IMR-90 (cell line): ENCODE measurements around the gene VSIG10L2. TPM values are rescaled to one million over a fixed set of nuclear protein-coding genes. Genes with fewer than 3 reads are reported as not detected.

Experiments
- ATAC-seq: fragments of 200-7000 bp; cut with Tn5 transposase; 2 replicates; pipeline ENCODE4 v1.9.1; 2020; ENCODE audit warnings: low read depth, mild to moderate bottlenecking, moderate library complexity
- BruUV-seq: library from RNA; stranded (reverse); fragments of 400-500 nt; replicated peaks from 2 replicates; lab custom pipeline; 2021; lab: Mats Ljungman, UMichigan
- CTCF ChIA-PET: fragments of 300-600 bp; formaldehyde crosslinking; extraction: SDS; loops from one replicate; lab custom pipeline; 2021; ENCODE audit warnings: antibody characterized with exemption; lab: Yijun Ruan, JAX
- POLR2A ChIA-PET: fragments of 300-600 bp; sonication (Branson Sonifier 250); formaldehyde crosslinking; loops from one replicate; lab custom pipeline; 2022; ENCODE audit warnings: antibody characterized with exemption; ENCODE audit not compliant: unreplicated experiment; lab: Charles Lee
- DNase-seq: peaks from one replicate; pipeline ENCODE4 v3.0.0; 2013
- H2AFZ ChIP-seq: replicated peaks from 2 replicates; pipeline ENCODE3; 2013; ENCODE audit warnings: low read length, mild to moderate bottlenecking; ENCODE audit not compliant: poor library complexity
- H2AK5ac ChIP-seq: 2 replicates; pipeline ENCODE4 v1.6.1; 2013; ENCODE audit warnings: low read depth, low read length, inconsistent platforms
- H2AK9ac ChIP-seq: replicated peaks from 2 replicates; pipeline ENCODE3; 2013; ENCODE audit warnings: mild to moderate bottlenecking, low read depth, low read length, moderate library complexity; ENCODE audit not compliant: poor library complexity
- H2BK120ac ChIP-seq: 2 replicates; pipeline ENCODE4 v1.6.1; 2013; ENCODE audit warnings: low read depth, low read length, inconsistent platforms
- H2BK15ac ChIP-seq: 3 replicates; pipeline ENCODE4 v1.6.1; 2013; ENCODE audit warnings: low read depth, low read length, inconsistent platforms
- H2BK20ac ChIP-seq: 2 replicates; pipeline ENCODE4 v1.6.1; 2013; ENCODE audit warnings: low read depth, mild to moderate bottlenecking, inconsistent platforms, low read length, moderate library complexity
- H2BK5ac ChIP-seq: 2 replicates; pipeline ENCODE4 v1.6.1; 2013; ENCODE audit warnings: mild to moderate bottlenecking, low read depth, low read length, inconsistent platforms; ENCODE audit not compliant: poor library complexity, severe bottlenecking
- H3K14ac ChIP-seq: replicated peaks from 2 replicates; pipeline ENCODE4 v1.6.1; 2013; ENCODE audit warnings: low read depth, low read length, inconsistent platforms
- H3K18ac ChIP-seq: 2 replicates; pipeline ENCODE4 v1.6.1; 2013; ENCODE audit warnings: low read depth, low read length, control low read depth
- H3K23ac ChIP-seq: 2 replicates; pipeline ENCODE4 v1.6.1; 2013; ENCODE audit warnings: low read depth, low read length, inconsistent platforms
- H3K27ac ChIP-seq: 2 replicates; pipeline ENCODE4 v1.5.1; 2013; ENCODE audit warnings: mild to moderate bottlenecking, control low read depth, low read length; ENCODE audit not compliant: insufficient read depth
- H3K27me3 ChIP-seq: 2 replicates; pipeline ENCODE4 v1.6.1; 2013; ENCODE audit warnings: low read length; ENCODE audit not compliant: control insufficient read depth, insufficient read depth
- H3K36me3 ChIP-seq: 2 replicates; pipeline ENCODE4 v1.6.1; 2013; ENCODE audit warnings: low read length, mixed read lengths; ENCODE audit not compliant: control insufficient read depth, insufficient read depth
- H3K4ac ChIP-seq: 2 replicates; pipeline ENCODE4 v1.6.1; 2013; ENCODE audit warnings: low read depth, low read length, inconsistent platforms
- H3K4me1 ChIP-seq: 2 replicates; pipeline ENCODE4 v1.6.1; 2013; ENCODE audit warnings: low read length, mixed read lengths; ENCODE audit not compliant: control insufficient read depth, insufficient read depth
- H3K4me2 ChIP-seq: 2 replicates; pipeline ENCODE4 v1.6.1; 2013; ENCODE audit warnings: low read depth, mild to moderate bottlenecking, control low read depth, low read length, moderate library complexity
- H3K4me3 ChIP-seq: 2 replicates; pipeline ENCODE4 v1.5.1; 2013; ENCODE audit warnings: low read depth, mild to moderate bottlenecking, control low read depth, low read length, moderate library complexity; ENCODE audit not compliant: insufficient read depth
- H3K56ac ChIP-seq: 2 replicates; pipeline ENCODE4 v1.6.1; 2013; ENCODE audit warnings: low read length, inconsistent platforms; ENCODE audit not compliant: insufficient read depth; ENCODE audit errors: extremely low read depth
- H3K79me1 ChIP-seq, 2 experiments: 2 replicates each; pipeline ENCODE4 v1.6.1; 2013; ENCODE audit warnings: low read length in 2 of 2, inconsistent platforms in 1 of 2, low read depth in 1 of 2
- H3K9ac ChIP-seq: 2 replicates; pipeline ENCODE4 v1.6.1; 2013; ENCODE audit warnings: low read depth, low read length, control low read depth
- H3K9me1 ChIP-seq: 2 replicates; pipeline ENCODE4 v1.6.1; 2013; ENCODE audit warnings: low read length, inconsistent platforms; ENCODE audit not compliant: insufficient read depth
- H3K9me3 ChIP-seq: 2 replicates; pipeline ENCODE4 v1.6.1; 2013; ENCODE audit warnings: low read length; ENCODE audit not compliant: control insufficient read depth, insufficient read depth
- H4K20me1 ChIP-seq: 2 replicates; pipeline ENCODE4 v1.6.1; 2013; ENCODE audit warnings: low read length, inconsistent platforms; ENCODE audit not compliant: insufficient read depth
- H4K5ac ChIP-seq: 2 replicates; pipeline ENCODE4 v1.6.1; 2013; ENCODE audit warnings: mild to moderate bottlenecking, low read depth, low read length, control low read depth
- H4K8ac ChIP-seq, 2 experiments: 2 replicates each; pipeline ENCODE4 v1.6.1; 2013; ENCODE audit warnings: low read depth in 2 of 2, low read length in 2 of 2, control low read depth in 1 of 2, inconsistent platforms in 1 of 2
- H4K91ac ChIP-seq: 2 replicates; pipeline ENCODE4 v1.6.1; 2013; ENCODE audit warnings: low read depth, low read length, inconsistent platforms; ENCODE audit not compliant: insufficient read depth
- CEBPB ChIP-seq: IDR thresholded peaks from 2 replicates; pipeline ENCODE4 v1.6.1; 2012; ENCODE audit warnings: low read depth, low read length, improper control_type of control experiment
- FOS ChIP-seq: fragments of 150-350 bp; IDR thresholded peaks from 2 replicates; pipeline ENCODE4 v1.6.1; 2016; ENCODE audit warnings: low read depth, low read length
- MAFK ChIP-seq: IDR thresholded peaks from 2 replicates; pipeline ENCODE4 v1.6.1; 2012; ENCODE audit warnings: low read depth, low read length, improper control_type of control experiment
- MAZ ChIP-seq: IDR thresholded peaks from 2 replicates; pipeline ENCODE4 v1.6.1; 2012; ENCODE audit warnings: low read depth, mild to moderate bottlenecking, low read length, improper control_type of control experiment, moderate library complexity, borderline replicate concordance
- RFX5 ChIP-seq: IDR thresholded peaks from 2 replicates; pipeline ENCODE4 v1.8.0; 2012; ENCODE audit warnings: low read depth, mild to moderate bottlenecking, low read length, moderate library complexity
- WGBS, 2 experiments: methylation state at CpG; one replicate each; pipeline versions ENCODE4 v1.1.5 to v1.1.7; 2013; ENCODE audit warnings: missing lambda C conversion rate in 2 of 2; ENCODE audit not compliant: insufficient read length in 1 of 2; ENCODE audit errors: extremely low coverage in 2 of 2; 5-methylcytosine and 5-hydroxymethylcytosine counted together
- dilution Hi-C: fragments of 300-500 bp; cut with HindIII; formaldehyde crosslinking; loops from one replicate; pipeline ENCODE4 v1.14.3; 2018; ENCODE audit warnings: low sequenced_read_pairs; ENCODE audit not compliant: unreplicated experiment
- in situ Hi-C: fragments of 300-500 bp; cut with MboI; formaldehyde crosslinking; loops from 3 replicates; pipeline ENCODE4 v1.14.3; 2019; ENCODE audit warnings: low sequenced_read_pairs, inconsistent platforms, mixed read lengths
- intact Hi-C: fragments of 100-400 bp; cut with micrococcal nuclease; formaldehyde crosslinking; loops from 2 replicates; pipeline ENCODE4 v1.10.0; 2022
- polyA plus RNA-seq, 3 experiments: library from polyadenylated mRNA; depleted of rRNA; stranded (reverse); fragments of >200 nt; gene quantifications; 2 replicates each; pipeline ENCODE4 v1.2.3, GENCODE V29; 2012; ENCODE audit warnings: low replicate concordance in 1 of 3
- total RNA-seq: library from RNA; depleted of rRNA; stranded (reverse); fragments of >200 nt; gene quantifications from 2 replicates; pipeline ENCODE4 v1.2.3, GENCODE V29; 2012
- TF ChIP-seq, protein P1 (sequence below): fragments of 150-350 bp; IDR thresholded peaks from 2 replicates; pipeline ENCODE4 v1.6.1; 2017; ENCODE audit warnings: mild to moderate bottlenecking, antibody characterized with exemption, low read length, low read depth

VSIG10L2 gene
- total and polyA plus RNA-seq, 2 of the 4 experiments (the other 2 are of a cell fraction), result under 0.01 TPM; not detected in 1

DNA sequence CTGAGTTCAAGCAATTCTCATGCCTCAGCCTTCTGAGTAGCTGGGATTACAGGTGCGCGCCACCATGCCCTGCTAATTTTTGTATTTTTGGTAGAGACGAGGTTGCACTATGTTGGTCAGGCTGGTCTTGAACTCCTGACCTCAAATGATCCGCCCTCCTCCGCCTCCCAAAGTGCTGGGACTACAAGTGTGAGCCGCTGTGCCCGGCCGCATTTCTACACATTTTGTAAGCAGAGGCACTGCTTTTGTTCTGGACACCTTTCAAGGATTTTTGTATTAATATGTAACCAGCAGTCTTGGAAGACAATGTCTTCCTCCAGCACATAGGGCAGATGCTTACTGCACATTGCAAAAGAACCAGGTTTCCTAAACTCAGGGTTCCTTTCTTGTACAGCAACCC lies 11.4 kb upstream of the VSIG10L2 start:
- Histone ChIP-seq H3K9me3 (no peaks in the 10 kb centered on the region), H2AK5ac (no peak overlapping the region), H3K79me1 (no peaks in the 10 kb centered on the region), H3K27me3 (peaks cover 31% of the 10 kb centered on the region), H3K56ac (no peak overlapping the region), H3K4me2 (no peak overlapping the region), H3K23ac (no peak overlapping the region), H2BK15ac (no peak overlapping the region), H3K18ac (no peak overlapping the region), H3K4me3 (no peak overlapping the region), H4K5ac (no peak overlapping the region), H2BK20ac (no peak overlapping the region), H2AFZ (no peak overlapping the region), H3K9ac (no peak overlapping the region), H4K8ac (no peak overlapping the region), H3K27ac (no peak overlapping the region), H3K4me1 (no peaks in the 10 kb centered on the region; the same call in 1 of the 2 replicates), H4K91ac (no peak overlapping the region), H3K9me1 (no peaks in the 10 kb centered on the region), H2AK9ac (no peak overlapping the region), H3K14ac (no peak overlapping the region), H3K36me3 (no peaks in the 10 kb centered on the region), H4K20me1 (no peaks in the 10 kb centered on the region), H2BK5ac (no peak overlapping the region), H2BK120ac (no peak overlapping the region), H3K4ac (no peak overlapping the region)
- no TSS peak for BruUV-seq
- dilution Hi-C loops, result no loop called here
- ATAC-seq (no peak), DNase-seq (no peak)
- intact Hi-C loops, result no loop called here
- TF ChIP-seq, protein P1, sequence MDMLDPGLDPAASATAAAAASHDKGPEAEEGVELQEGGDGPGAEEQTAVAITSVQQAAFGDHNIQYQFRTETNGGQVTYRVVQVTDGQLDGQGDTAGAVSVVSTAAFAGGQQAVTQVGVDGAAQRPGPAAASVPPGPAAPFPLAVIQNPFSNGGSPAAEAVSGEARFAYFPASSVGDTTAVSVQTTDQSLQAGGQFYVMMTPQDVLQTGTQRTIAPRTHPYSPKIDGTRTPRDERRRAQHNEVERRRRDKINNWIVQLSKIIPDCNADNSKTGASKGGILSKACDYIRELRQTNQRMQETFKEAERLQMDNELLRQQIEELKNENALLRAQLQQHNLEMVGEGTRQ, result no peak
- no peak for TF ChIP-seq RFX5
- TF ChIP-seq CEBPB, result no peak
- TF ChIP-seq MAZ, result no peak
- TF ChIP-seq MAFK, result no peak
- no peak for TF ChIP-seq FOS
- ChIA-PET CTCF (no interaction called here), POLR2A (no interaction called here)
- in situ Hi-C loops, result no loop called here
- WGBS, 2 experiments, result no CpG with 5 or more reads among the region's 8 CpGs
